Neural progenitor cell (in vitro differentiated cells): ENCODE results near the gene TAGLN. TPM values are rescaled to one million over a fixed set of nuclear protein-coding genes. Genes with fewer than 3 reads are reported as not detected.

ENCODE experiments used
- DNase-seq: peaks from one replicate; pipeline ENCODE4 v3.0.0-alpha.2; 2016; ENCODE audit warnings: low spot score
- H2AFZ ChIP-seq: fragments of 200-600 bp; sonication (generic); replicated peaks from 2 replicates; pipeline ENCODE4 v1.6.1; 2016; ENCODE audit warnings: antibody characterized with exemption
- H3F3A ChIP-seq: fragments of 200-600 bp; sonication (generic); 2 replicates; pipeline ENCODE4 v1.6.1; 2016; ENCODE audit warnings: antibody characterized with exemption, low read depth
- H3K27ac ChIP-seq: fragments of 200-600 bp; sonication (generic); 2 replicates; pipeline ENCODE4 v1.5.1; 2016; ENCODE audit warnings: mild to moderate bottlenecking
- H3K27me3 ChIP-seq: fragments of 200-600 bp; sonication (generic); 2 replicates; pipeline ENCODE4 v1.6.1; 2016; ENCODE audit warnings: mild to moderate bottlenecking, moderate library complexity
- H3K36me3 ChIP-seq: fragments of 200-600 bp; sonication (generic); 2 replicates; pipeline ENCODE4 v1.5.1; 2016
- H3K4me1 ChIP-seq: fragments of 200-600 bp; sonication (generic); 2 replicates; pipeline ENCODE4 v1.6.1; 2016; ENCODE audit warnings: mixed run types
- H3K4me2 ChIP-seq: fragments of 200-600 bp; sonication (generic); 2 replicates; pipeline ENCODE4 v1.6.1; 2016
- H3K4me3 ChIP-seq: fragments of 200-600 bp; sonication (generic); 2 replicates; pipeline ENCODE4 v1.5.1; 2016
- H3K79me2 ChIP-seq: fragments of 200-600 bp; sonication (generic); 2 replicates; pipeline ENCODE4 v1.6.1; 2016; ENCODE audit warnings: low read depth
- H3K9ac ChIP-seq: fragments of 200-600 bp; sonication (generic); 2 replicates; pipeline ENCODE4 v1.6.1; 2016
- H3K9me3 ChIP-seq: fragments of 200-600 bp; sonication (generic); 2 replicates; pipeline ENCODE4 v1.5.1; 2016; ENCODE audit warnings: low read depth
- H4K20me1 ChIP-seq: fragments of 200-600 bp; sonication (generic); 2 replicates; pipeline ENCODE4 v1.6.1; 2016; ENCODE audit warnings: low read depth
- H3K27ac Mint-ChIP-seq: 3 replicates; pipeline ENCODE4 v1.8.0; 2021; ENCODE audit warnings: mixed read lengths
- H3K27me3 Mint-ChIP-seq: 2 replicates; pipeline ENCODE4 v1.8.0; 2022; ENCODE audit warnings: low read depth, mild to moderate bottlenecking, inconsistent platforms, moderate library complexity, mixed read lengths; ENCODE audit not compliant: insufficient read depth
- H3K36me3 Mint-ChIP-seq: 3 replicates; pipeline ENCODE4 v1.8.0; 2021; ENCODE audit warnings: mixed read lengths
- H3K4me1 Mint-ChIP-seq: 3 replicates; pipeline ENCODE4 v1.8.0; 2021; ENCODE audit warnings: mixed read lengths
- H3K4me3 Mint-ChIP-seq: 3 replicates; pipeline ENCODE4 v1.8.0; 2021; ENCODE audit warnings: mild to moderate bottlenecking, moderate library complexity, mixed read lengths
- H3K9me3 Mint-ChIP-seq: 3 replicates; pipeline ENCODE4 v1.8.0; 2020; ENCODE audit warnings: mixed read lengths
- EZH2 ChIP-seq: fragments of 200-600 bp; sonication (generic); IDR thresholded peaks from 2 replicates; pipeline ENCODE4 v1.6.1; 2017; ENCODE audit warnings: antibody characterized with exemption, mild to moderate bottlenecking, moderate library complexity
- EZH2phosphoT487 ChIP-seq: fragments of 200-600 bp; sonication (generic); IDR thresholded peaks from 2 replicates; pipeline ENCODE4 v1.6.1; 2017; ENCODE audit warnings: antibody characterized with exemption
- total RNA-seq: library from RNA; depleted of rRNA; stranded (reverse); fragments of >200 nt; gene quantifications from 2 replicates; pipeline ENCODE4 v1.2.3, GENCODE V29; 2015; ENCODE audit warnings: low replicate concordance
- TF ChIP-seq, protein P1 (sequence below): fragments of 200-600 bp; sonication (generic); IDR thresholded peaks from 2 replicates; pipeline ENCODE4 v1.5.1; 2017; ENCODE audit warnings: antibody characterized with exemption, mild to moderate bottlenecking

The TAGLN gene
- total RNA-seq, 1 donor from 2014 or later = 24.5 TPM

DNA sequence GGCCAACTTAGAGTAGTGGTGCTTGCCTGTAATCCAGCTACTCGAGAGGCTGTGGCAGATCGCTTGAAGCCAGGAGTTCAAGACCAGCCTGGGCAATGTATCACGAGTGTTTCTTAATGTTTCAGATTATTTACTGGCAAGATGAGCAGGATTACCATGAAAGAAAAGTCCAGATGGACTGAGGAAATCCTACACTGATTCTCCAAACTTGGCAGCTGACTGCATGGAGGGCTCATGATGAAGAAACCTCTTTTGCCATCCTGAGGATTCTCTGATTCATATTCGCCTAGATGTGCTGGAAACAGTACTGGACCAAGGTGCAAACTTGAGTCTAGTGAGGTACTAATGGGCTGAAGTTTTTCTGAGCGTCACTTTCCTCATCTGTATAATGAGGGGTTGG, 23.4 kb upstream of the TAGLN start:
- Mint-ChIP-seq H3K4me3 (no peak overlapping the region), H3K9me3 (no peaks in the 10 kb centered on the region), H3K27ac (no peak overlapping the region), H3K27me3 (peaks cover 5% of the 10 kb centered on the region), H3K36me3 (peaks cover 3% of the 10 kb centered on the region), H3K4me1 (peaks cover 33% of the 10 kb centered on the region)
- H3K27me3 ChIP-seq = no peaks in the 10 kb centered on the region
- H2AFZ ChIP-seq = no peak overlapping the region
- H3F3A ChIP-seq = peaks cover 52% of the 10 kb centered on the region
- peaks cover 17% of the 10 kb centered on the region for H4K20me1 ChIP-seq
- H3K9me3 ChIP-seq = no peaks in the 10 kb centered on the region
- TF ChIP-seq, protein P1, sequence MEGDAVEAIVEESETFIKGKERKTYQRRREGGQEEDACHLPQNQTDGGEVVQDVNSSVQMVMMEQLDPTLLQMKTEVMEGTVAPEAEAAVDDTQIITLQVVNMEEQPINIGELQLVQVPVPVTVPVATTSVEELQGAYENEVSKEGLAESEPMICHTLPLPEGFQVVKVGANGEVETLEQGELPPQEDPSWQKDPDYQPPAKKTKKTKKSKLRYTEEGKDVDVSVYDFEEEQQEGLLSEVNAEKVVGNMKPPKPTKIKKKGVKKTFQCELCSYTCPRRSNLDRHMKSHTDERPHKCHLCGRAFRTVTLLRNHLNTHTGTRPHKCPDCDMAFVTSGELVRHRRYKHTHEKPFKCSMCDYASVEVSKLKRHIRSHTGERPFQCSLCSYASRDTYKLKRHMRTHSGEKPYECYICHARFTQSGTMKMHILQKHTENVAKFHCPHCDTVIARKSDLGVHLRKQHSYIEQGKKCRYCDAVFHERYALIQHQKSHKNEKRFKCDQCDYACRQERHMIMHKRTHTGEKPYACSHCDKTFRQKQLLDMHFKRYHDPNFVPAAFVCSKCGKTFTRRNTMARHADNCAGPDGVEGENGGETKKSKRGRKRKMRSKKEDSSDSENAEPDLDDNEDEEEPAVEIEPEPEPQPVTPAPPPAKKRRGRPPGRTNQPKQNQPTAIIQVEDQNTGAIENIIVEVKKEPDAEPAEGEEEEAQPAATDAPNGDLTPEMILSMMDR = no peak
- no peak for TF ChIP-seq EZH2
- no peak for TF ChIP-seq EZH2phosphoT487
- no peak overlapping the region for H3K4me3 ChIP-seq
- H3K36me3 ChIP-seq = no peaks in the 10 kb centered on the region
- H3K9ac ChIP-seq = no peak overlapping the region
- peaks cover 3% of the 10 kb centered on the region for H3K79me2 ChIP-seq
- no peak overlapping the region for H3K4me2 ChIP-seq
- H3K4me1 ChIP-seq = peaks cover 36% of the 10 kb centered on the region
- H3K27ac ChIP-seq = no peak overlapping the region
- no peak for DNase-seq

DNA sequence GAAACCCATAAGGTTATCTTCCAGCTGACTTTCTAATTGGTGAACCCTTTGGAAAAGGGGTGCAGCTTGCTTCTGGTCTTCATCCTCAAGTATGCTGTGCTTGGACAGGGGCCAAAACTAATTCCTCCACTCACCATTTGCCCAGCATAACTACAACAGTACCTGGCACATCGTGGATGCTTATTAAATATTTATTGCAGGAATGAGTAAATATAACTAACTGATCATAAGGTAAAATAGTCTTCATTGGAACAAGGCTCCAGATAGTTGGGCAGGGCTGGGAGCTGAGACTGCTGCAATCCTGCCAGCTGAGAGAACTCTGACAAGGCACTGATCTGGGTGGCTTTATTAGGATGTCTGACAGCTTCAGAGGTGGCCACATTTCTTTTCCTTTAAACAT, 23.0 kb upstream of the TAGLN start:
- H3K36me3 ChIP-seq = no peaks in the 10 kb centered on the region
- H3K9me3 ChIP-seq = no peaks in the 10 kb centered on the region
- H3K27me3 ChIP-seq = no peaks in the 10 kb centered on the region
- H3K79me2 ChIP-seq = peaks cover 4% of the 10 kb centered on the region
- no peak overlapping the region for H3K9ac ChIP-seq
- no peak overlapping the region for H3K27ac Mint-ChIP-seq
- no peak overlapping the region for H3K4me3 ChIP-seq
- H3K4me1 ChIP-seq = peaks cover 35% of the 10 kb centered on the region
- no peak overlapping the region for H3K4me3 Mint-ChIP-seq
- peaks cover 3% of the 10 kb centered on the region for H3K36me3 Mint-ChIP-seq
- H3K9me3 Mint-ChIP-seq = no peaks in the 10 kb centered on the region
- H3K4me1 Mint-ChIP-seq = peaks cover 35% of the 10 kb centered on the region
- H3F3A ChIP-seq = peaks cover 48% of the 10 kb centered on the region
- peaks cover 5% of the 10 kb centered on the region for H3K27me3 Mint-ChIP-seq
- H2AFZ ChIP-seq = no peak overlapping the region
- H4K20me1 ChIP-seq = peaks cover 14% of the 10 kb centered on the region
- H3K4me2 ChIP-seq = no peak overlapping the region
- TF ChIP-seq, protein P1 = no peak
- no peak for TF ChIP-seq EZH2
- no peak for TF ChIP-seq EZH2phosphoT487
- H3K27ac ChIP-seq = no peak overlapping the region
- no peak for DNase-seq

DNA sequence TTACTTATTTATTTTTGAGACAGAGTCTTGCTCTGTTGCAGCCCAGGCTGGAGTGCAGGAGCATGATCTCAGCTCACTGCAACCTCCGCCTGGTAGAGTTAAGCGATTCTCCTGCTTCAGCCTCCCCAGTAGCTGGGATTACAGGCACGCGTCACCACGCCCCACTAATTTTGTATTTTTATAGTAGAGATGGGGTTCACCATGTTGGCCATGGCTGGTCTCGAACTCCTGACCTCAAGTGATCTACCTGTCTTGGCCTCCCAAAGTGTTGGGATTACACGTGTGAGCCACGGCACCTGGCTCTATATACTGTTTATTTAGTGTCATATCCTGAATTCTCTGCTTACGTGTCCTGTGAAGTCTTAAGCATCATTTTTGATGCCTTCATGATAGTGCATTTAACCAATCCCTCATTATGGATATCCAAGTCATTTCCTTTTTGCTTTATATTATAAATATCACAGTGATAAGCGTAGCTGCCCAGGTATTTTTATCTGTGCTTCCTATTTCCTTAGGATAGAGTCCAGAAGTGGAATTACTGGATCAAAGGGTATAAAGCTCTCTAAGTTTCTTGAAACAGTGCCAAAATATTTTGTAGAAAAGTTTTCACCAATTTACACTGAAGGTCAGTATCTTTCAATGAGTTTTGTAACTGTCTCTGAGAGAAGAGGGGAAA, 21.5 kb upstream of the TAGLN start:
- H3K4me2 ChIP-seq = peak overlapping the region; percentile 86
- H3K4me1 ChIP-seq = peaks cover 21% of the 10 kb centered on the region
- peak overlapping the region; percentile 97 for H3K27ac Mint-ChIP-seq
- H3K27me3 Mint-ChIP-seq = peaks cover 5% of the 10 kb centered on the region
- peak overlapping the region; percentile 35 for H2AFZ ChIP-seq
- TF ChIP-seq EZH2phosphoT487 = no peak
- TF ChIP-seq, protein P1 = no peak
- no peak for TF ChIP-seq EZH2
- H3K9me3 Mint-ChIP-seq = no peaks in the 10 kb centered on the region
- peaks cover 4% of the 10 kb centered on the region for H3K79me2 ChIP-seq
- H3K9ac ChIP-seq = no peak overlapping the region
- H3K4me3 Mint-ChIP-seq = peak overlapping the region; percentile 98
- no peaks in the 10 kb centered on the region for H3K9me3 ChIP-seq
- H3K36me3 ChIP-seq = no peaks in the 10 kb centered on the region
- DNase-seq = no peak
- no peaks in the 10 kb centered on the region for H3K27me3 ChIP-seq
- no peak overlapping the region for H3K27ac ChIP-seq
- H3K4me3 ChIP-seq = peak overlapping the region; percentile 80
- H3F3A ChIP-seq = peaks cover 39% of the 10 kb centered on the region
- H4K20me1 ChIP-seq = peaks cover 3% of the 10 kb centered on the region
- peaks cover 26% of the 10 kb centered on the region for H3K4me1 Mint-ChIP-seq
- H3K36me3 Mint-ChIP-seq = no peaks in the 10 kb centered on the region
